22Rv1 (cell line): ENCODE measurements around the gene CHIT1.

Source experiments
- ZFX ChIP-seq: fragments of 450-650 bp; IDR thresholded peaks from 2 replicates; pipeline ENCODE4 v1.6.1; 2017; ENCODE audit warnings: antibody characterized with exemption, borderline replicate concordance
- TF ChIP-seq, protein P1 (sequence below): fragments of 450-650 bp; IDR thresholded peaks from 2 replicates; pipeline ENCODE4 v1.5.1; 2017; ENCODE audit warnings: mild to moderate bottlenecking

DNA sequence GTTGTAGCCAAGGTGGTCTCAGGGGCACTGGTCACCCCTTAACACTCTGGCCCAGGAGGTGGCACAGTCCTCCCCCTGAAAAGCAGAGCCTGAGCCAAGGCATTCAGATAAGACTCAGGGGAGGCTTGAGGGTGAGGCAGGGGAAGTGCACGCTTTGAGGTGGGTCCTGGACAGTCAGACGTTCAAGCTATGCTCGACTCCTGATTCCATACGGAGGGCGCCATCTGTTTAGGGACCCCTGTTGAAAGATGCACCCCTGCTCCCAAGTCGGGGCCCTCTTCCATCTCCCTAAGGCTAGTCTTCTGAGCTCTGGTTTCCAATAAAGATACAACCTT lies 30.0 kb downstream of the CHIT1 start:
- TF ChIP-seq, protein P1, sequence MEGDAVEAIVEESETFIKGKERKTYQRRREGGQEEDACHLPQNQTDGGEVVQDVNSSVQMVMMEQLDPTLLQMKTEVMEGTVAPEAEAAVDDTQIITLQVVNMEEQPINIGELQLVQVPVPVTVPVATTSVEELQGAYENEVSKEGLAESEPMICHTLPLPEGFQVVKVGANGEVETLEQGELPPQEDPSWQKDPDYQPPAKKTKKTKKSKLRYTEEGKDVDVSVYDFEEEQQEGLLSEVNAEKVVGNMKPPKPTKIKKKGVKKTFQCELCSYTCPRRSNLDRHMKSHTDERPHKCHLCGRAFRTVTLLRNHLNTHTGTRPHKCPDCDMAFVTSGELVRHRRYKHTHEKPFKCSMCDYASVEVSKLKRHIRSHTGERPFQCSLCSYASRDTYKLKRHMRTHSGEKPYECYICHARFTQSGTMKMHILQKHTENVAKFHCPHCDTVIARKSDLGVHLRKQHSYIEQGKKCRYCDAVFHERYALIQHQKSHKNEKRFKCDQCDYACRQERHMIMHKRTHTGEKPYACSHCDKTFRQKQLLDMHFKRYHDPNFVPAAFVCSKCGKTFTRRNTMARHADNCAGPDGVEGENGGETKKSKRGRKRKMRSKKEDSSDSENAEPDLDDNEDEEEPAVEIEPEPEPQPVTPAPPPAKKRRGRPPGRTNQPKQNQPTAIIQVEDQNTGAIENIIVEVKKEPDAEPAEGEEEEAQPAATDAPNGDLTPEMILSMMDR = no peak
- TF ChIP-seq ZFX = no peak
